Measurements from ENCODE around the gene SHROOM2.

SHROOM2 gene

GRCh38 chrX:9961750-9962149 lies 175.5 kb downstream of the SHROOM2 start:
- DNase-seq (ENCODE audit: extremely low read depth, low read depth): no peak
- TF ChIP-seq CTCF (IDR thresholded peaks at IDR 0.05; ENCODE audit: low read depth, low read length): no peak

GRCh38 chrX:9966775-9967408 lies 180.7 kb downstream of the SHROOM2 start, which contains the start of gene CLDN34:
Gene CLDN34, plus strand, starts transcription at chrX:9967358. Its CDS starts 0 bp downstream, at chrX:9967358.
- no peak for DNase-seq (ENCODE audit: extremely low read depth, low read depth)

GRCh38 chrX:9977635-9978034 lies 191.4 kb downstream of the SHROOM2 start:
- no peak for TF ChIP-seq CTCF (IDR thresholded peaks at IDR 0.05; ENCODE audit: low read depth, low read length)
- no peak for DNase-seq (ENCODE audit: extremely low read depth, low read depth)

More at GRCh38 chrX:9966775-9967408, 180.7 kb downstream of the SHROOM2 start, which contains the start of gene CLDN34:
- TF ChIP-seq CTCF (IDR thresholded peaks at IDR 0.05; ENCODE audit: low read depth, low read length): no peak

GRCh38 chrX:9980401-9980800 lies 194.2 kb downstream of the SHROOM2 start:
- no peak for DNase-seq (ENCODE audit: extremely low read depth, low read depth)
- no peak for TF ChIP-seq CTCF (IDR thresholded peaks at IDR 0.05; ENCODE audit: low read depth, low read length)

- DNase-seq (ENCODE audit: extremely low read depth, low read depth): no peak
- no peak for TF ChIP-seq CTCF (IDR thresholded peaks at IDR 0.05; ENCODE audit: low read depth, low read length)
Observed at GRCh38 chrX:9980927-9981326, 194.7 kb downstream of the SHROOM2 start.

- TF ChIP-seq CTCF (IDR thresholded peaks at IDR 0.05; ENCODE audit: low read depth, low read length): no peak
- DNase-seq (ENCODE audit: extremely low read depth, low read depth): no peak
Observed at GRCh38 chrX:9983441-9983840, 197.2 kb downstream of the SHROOM2 start.

- no peak for TF ChIP-seq CTCF (IDR thresholded peaks at IDR 0.05; ENCODE audit: low read depth, low read length)
- DNase-seq (ENCODE audit: extremely low read depth, low read depth): no peak
Observed at GRCh38 chrX:9983846-9984245, 197.6 kb downstream of the SHROOM2 start.
